T-helper 1 cell (primary cell): ENCODE results near the gene ACAN.
A peak's percentile ranks its signal among the peaks of the same experiment; 100 is the strongest.

Source experiments
- DNase-seq, 5 donors: peaks; one replicate each; pipeline ENCODE4 v3.0.0-alpha.2; 2012 to 2020
- total RNA-seq, 4 donors: gene quantifications; one replicate each; lab custom pipeline; 2026; lab: John Stamatoyannopoulos, UW

ACAN gene
- total RNA-seq, result 0 reads per million in 4 donors

DNA sequence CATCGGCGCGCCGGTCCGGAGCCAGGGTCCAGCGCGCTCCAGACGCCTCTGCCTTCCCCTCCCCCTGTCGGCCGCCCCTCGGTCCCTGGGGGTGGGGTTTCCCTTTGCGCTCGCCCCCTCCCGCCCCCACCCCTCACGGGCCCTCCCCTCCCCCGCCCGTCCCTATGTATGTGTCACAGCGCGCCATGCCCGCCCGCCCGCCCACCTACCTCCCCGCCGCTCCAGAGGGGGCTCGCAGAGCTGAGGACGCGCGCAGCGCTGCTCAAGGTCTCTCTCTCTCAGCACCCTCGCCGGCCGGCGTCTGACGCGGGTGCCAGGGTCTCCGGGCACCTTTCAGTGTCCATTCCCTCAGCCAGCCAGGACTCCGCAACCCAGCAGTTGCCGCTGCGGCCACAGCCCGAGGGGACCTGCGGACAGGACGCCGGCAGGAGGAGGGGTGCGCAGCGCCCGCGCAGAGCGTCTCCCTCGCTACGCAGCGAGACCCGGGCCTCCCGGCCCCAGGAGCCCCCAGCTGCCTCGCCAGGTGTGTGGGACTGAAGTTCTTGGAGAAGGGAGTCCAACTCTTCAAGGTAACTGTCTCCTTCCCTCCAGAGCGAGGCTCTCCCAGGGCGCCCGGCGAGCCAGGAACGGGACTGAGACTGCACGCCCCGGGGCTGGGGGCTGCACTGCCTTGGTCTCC, at the start of gene ACAN:
Gene ACAN, plus strand, starts transcription at position 196 of the 679 bp plus-strand sequence. CDS start 32,771 bp downstream, outside the sequence.
- no peak for DNase-seq

GRCh38 chr15:88756521-88756920, 46.7 kb upstream of the ACAN start:
- DNase-seq, result no peak

- DNase-seq, result peak in 1 of 5 donors; percentile 17
These were observed 46.3 kb upstream of the ACAN start for GRCh38 chr15:88756921-88757320.

- no peak for DNase-seq
These were observed 43.4 kb upstream of the ACAN start for GRCh38 chr15:88759872-88760271.

DNA sequence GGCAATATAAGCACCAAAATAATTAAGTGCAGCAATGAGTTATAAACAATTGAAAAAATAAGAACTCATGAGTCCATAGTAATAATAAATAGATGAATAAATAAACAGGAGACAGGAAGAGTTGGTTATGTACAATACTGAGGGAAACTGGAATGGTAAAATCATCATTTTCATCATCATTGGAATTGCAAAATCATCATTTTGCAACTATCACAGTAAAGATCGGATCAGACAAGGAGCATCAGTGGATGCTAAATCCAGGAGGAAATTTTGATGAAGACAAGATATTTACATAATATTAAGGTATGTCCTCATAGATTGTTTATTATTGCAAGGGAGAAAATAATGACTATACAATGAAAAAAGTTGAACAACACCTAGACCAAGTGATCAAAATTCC, 38.8 kb upstream of the ACAN start:
- no peak for DNase-seq

DNA sequence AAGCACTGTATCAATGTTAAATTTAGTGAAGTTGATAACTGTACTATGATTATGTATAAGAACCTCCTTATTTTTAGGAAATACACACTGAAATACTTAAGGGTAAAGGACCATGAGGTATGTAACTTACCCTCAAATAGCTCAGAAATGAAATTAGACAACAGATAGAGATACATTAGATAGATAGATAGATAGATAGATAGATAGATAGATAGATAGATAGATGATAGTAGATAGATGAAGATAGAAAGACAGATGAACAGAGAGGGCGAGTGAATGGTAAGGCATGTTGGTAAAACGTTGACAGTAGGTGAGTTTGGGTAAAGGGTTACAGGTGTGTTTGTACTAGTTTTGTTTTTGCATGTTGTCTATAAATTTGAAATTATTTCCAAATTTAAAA, 38.0 kb upstream of the ACAN start:
- DNase-seq, result no peak

GRCh38 chr15:88769161-88769971, 33.9 kb upstream of the ACAN start:
- DNase-seq, result no peak

DNA sequence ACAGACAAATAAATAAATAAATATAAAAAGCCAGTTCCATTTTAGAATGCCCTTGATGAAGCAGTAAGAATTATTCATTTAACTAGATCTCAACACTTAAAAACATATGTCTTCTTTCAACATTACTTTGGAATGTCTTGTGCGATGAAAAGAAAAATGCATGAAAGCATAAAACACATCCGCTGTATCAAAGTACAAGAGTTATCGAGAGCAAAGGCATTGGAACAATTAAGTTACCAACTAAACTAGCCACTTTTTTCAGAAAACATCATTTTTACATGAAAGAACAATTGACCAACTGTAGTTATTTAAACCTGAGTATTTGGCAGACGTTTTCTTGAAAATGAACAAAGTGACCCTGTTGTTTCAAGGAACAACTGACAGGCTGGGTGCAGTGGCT, 27.5 kb upstream of the ACAN start:
- no peak for DNase-seq

- no peak for DNase-seq
These were observed 26.6 kb upstream of the ACAN start for GRCh38 chr15:88776646-88777045.

GRCh38 chr15:88779944-88780343, 23.3 kb upstream of the ACAN start:
- DNase-seq, result no peak

DNA sequence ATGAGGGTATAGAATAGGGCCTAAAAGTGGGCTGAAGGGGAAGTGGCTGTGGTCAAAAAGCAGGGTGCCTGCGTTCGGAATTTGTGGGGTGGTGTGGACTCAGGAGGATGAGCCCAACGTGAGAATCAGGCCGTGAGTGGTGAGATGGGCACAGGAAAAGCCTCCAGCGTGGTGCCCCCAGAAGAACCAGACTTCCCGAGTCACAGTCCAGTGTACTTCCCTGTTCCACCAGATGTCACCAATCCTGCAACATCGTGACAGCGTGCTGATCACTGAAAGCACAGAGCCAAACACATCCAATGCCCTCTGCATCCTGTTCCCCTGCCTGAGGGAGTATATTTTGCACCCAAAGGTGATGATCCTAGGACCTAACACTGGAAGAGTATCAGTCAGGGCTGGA, 20.8 kb upstream of the ACAN start:
- no peak for DNase-seq

DNA sequence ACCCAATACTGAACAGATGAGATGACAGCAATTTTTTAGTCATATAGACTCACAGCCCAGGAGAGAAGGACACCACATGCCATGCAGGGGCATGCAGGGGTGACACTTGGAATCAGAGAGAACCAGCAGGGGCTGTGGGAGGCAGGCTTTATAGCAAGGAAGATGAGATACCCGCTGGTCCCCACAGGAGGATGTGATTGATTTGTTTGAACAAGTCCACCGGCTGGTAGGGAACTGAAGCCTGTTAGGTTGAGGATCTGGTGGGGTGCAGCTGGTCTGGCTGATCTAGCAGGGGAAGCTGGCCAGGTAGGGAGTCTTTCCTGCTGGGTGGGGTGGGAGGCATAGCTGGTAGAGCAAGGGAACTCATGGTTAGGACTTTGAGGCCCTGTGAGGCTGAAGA, 18.0 kb upstream of the ACAN start:
- no peak for DNase-seq

DNA sequence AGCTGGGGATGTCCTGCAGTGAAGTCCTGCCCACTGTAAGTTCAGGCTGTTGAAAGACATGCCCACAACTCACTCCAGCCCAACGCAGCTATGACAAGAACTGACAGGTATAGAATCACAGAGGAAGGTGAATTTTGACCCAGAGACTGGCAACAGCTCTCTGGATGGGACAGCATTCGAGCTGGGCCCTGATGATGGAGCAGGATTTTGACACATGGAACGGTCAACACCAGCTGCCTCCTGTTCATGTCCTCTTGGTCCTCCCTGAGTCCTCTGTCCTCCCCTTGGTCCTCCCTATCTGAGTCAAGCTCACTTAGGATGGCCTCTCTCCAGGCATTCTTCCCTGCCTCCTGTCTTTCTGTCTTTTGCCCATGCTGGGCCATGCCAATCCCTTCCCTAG, 15.2 kb upstream of the ACAN start:
- DNase-seq, result no peak

DNA sequence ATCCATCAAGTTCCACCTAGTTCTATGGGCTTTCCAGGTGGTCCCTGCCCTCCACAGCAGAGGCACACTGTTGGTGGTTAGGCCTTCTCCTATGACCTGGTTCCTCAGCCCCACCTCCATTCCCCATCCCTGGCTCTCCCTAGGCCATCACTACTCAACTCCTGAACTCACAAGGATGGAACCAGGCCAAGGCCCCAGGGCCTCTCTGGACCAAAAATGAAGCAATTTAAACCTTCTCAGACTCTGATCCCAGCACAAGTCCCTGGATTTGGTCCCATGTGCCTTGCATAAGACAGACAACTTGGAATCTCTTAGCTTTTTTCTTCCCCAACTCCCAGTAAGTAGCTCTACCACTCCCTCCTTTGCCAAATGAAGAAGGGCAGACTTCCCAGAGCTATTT, 14.4 kb upstream of the ACAN start:
- no peak for DNase-seq

DNA sequence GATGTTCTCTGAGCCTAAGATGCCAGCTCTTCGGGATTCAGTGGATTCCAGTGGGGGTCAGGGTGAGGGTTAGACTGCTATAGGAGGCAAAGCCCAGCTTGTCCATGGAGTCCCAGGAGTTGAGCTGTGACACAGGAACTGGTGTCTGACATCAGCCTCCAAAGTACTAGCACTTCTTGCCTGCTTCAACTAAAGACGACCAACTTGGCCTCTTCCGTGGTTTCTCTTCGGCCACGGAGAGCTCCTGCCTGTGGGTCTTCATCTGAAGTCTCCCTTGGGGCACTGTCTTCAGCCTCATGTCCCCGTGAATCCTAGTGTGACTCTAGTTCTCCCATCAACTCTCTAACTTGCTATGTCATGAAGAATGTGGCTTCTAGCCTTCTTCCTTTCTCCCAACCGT, 12.8 kb upstream of the ACAN start:
- no peak for DNase-seq

- no peak for DNase-seq
These were observed 11.6 kb upstream of the ACAN start for GRCh38 chr15:88791637-88792036.

DNA sequence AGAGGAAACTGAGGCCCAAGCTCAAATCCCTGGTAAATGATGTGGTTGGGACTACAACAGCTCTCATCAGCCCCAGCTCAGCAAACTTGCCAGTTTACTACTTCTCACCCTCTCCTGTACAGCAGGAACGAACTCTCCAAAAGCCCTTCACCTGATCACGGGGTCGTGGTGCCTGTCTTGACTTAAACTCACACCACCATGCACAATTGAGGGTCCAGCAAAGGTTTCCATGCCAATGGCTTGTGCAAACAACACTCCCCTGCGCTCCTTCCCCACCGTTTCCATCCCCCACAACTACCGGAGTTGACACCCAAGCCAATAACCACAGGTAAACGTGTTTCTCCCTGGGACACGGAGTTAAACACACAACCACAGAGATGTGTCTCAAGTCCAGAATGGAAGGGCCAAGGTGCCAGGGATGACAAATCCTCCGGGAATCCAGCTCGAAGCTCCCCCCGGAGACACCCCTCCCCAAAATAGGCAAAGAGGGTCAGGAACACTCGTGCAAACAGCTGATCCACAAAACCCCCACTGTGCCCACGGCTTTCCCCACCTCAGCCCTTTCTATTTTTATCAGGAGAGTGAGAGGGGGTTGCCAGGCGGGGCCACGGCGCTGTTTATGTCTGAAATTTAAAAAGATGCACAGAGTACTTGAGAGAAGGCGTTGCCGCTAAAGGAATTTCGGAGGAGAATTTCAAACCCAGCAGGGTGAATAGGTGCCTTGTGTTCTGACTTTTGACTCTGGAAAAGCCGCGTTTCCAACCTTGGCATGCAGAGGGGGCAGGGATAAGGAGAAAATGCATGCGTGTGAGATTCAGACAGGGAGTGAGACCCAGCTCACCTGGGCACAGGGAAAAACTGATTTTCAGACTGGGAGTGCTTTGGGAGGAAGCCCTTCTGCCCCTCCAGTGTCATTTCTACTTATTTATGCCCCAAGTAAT, 10.6 kb upstream of the ACAN start:
- DNase-seq, result no peak

DNA sequence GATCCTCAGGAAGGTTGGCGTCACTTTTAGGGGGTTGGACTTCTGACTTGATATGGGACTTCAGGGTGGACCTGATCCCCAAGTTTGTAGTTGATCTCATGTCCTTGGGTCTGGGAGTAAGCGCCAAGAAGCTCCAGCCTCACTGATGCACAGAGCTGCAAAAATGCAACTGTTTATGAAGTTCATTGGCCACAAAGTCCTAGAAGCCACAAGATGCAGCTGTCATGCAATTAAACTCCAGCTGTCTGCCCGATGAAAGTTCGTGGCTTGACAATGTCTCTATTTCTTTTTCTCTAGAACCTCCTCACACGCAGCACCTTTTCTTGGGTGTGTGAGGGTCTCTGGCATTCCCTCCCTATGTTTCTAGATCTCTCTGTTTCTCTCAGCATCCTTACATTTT, 9.2 kb upstream of the ACAN start:
- DNase-seq, result no peak

GRCh38 chr15:88797663-88798339, 5.4 kb upstream of the ACAN start:
- DNase-seq, result no peak

GRCh38 chr15:88799341-88799740, 3.9 kb upstream of the ACAN start:
- no peak for DNase-seq

GRCh38 chr15:88800026-88800425, 3.2 kb upstream of the ACAN start:
- no peak for DNase-seq

DNA sequence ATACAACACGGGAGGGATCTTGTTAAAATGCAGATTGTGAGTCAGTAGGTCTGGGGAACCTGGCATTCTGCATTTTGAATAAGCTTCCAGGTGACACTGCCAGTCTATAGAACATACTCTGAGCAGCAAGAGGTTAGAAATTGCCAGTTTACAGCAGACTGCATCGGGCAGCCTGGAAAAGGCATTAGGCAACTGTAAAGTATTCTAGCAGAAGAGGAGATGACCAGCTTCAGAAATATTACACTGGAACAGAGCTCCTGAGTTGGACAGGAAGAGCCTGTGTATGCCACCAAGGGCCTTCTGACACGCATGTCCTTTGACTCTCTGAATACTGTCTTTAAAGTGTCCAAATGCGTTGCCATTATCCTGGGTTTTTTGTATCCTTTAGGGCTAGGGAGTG, 2.5 kb upstream of the ACAN start:
- no peak for DNase-seq
